HepG2 (cell line): ENCODE results near the gene SESN1. TPM values are rescaled to one million over a fixed set of nuclear protein-coding genes. Genes with fewer than 3 reads are reported as not detected.

Experiments
- BORCS8-MEF2B ChIP-seq: sonication (generic); formaldehyde crosslinking; IDR thresholded peaks from 2 replicates; pipeline ENCODE4 v1.8.0; 2022; ENCODE audit warnings: mild to moderate bottlenecking, missing genetic modification reagents
- ELF1 ChIP-seq: sonication (generic); formaldehyde crosslinking; IDR thresholded peaks from 2 replicates; pipeline ENCODE4 v1.4.0; 2020; ENCODE audit warnings: missing genetic modification reagents
- GTF2F1 ChIP-seq: fragments of 150-350 bp; IDR thresholded peaks from 2 replicates; pipeline ENCODE4 v1.6.1; 2014; ENCODE audit warnings: low read length
- KLF9 ChIP-seq: IDR thresholded peaks from 2 replicates; pipeline ENCODE4 v1.6.1; 2016; ENCODE audit warnings: low read depth
- NR2F6 ChIP-seq, 2 experiments: IDR thresholded peaks; 2 replicates each; pipeline ENCODE4 v1.6.1; 2016; ENCODE audit warnings: antibody characterized with exemption in 1 of 2, mild to moderate bottlenecking in 1 of 2
- SRSF4 ChIP-seq: fragments of 200-400 bp; formaldehyde crosslinking; IDR thresholded peaks from one replicate; pipeline ENCODE4 v1.6.1; 2018; ENCODE audit warnings: mild to moderate bottlenecking, low read depth, low read length, moderate library complexity; ENCODE audit not compliant: poor library complexity, severe bottlenecking
- ZBTB7A ChIP-seq: sonication (generic); formaldehyde crosslinking; IDR thresholded peaks from 2 replicates; pipeline ENCODE4 v1.8.0; 2022; ENCODE audit warnings: mild to moderate bottlenecking, missing genetic modification reagents
- ZNF256 ChIP-seq: sonication (generic); formaldehyde crosslinking; conservative IDR thresholded peaks from 2 replicates; pipeline ENCODE4 v1.4.0; 2020; ENCODE audit warnings: missing genetic modification reagents
- ZNF263 ChIP-seq: sonication (generic); formaldehyde crosslinking; IDR thresholded peaks from 2 replicates; pipeline ENCODE4 v1.4.0; 2020; ENCODE audit warnings: missing genetic modification reagents
- ZNF382 ChIP-seq: sonication (generic); formaldehyde crosslinking; IDR thresholded peaks from 2 replicates; pipeline ENCODE4 v1.5.0; 2020; ENCODE audit warnings: missing genetic modification reagents, mild to moderate bottlenecking, borderline replicate concordance
- ZNF530 ChIP-seq: sonication (generic); formaldehyde crosslinking; IDR thresholded peaks from 2 replicates; pipeline ENCODE4 v1.5.0; 2020; ENCODE audit warnings: low read depth, mild to moderate bottlenecking, missing genetic modification reagents
- ZNF720 ChIP-seq: sonication (generic); formaldehyde crosslinking; IDR thresholded peaks from 2 replicates; pipeline ENCODE4 v1.4.0; 2020; ENCODE audit warnings: missing genetic modification reagents
- polyA plus RNA-seq, 8 experiments: library from polyadenylated mRNA; depleted of rRNA in 3 of 8; stranded (reverse) in 7 of 8; unstranded in 1 of 8; fragments of >200 nt; fragmentation: Illumina TruSeq in 4 of 8; extraction: Trizol in 4 of 8; gene quantifications; 2 replicates each; pipeline versions ENCODE4 v1.2.1 to v1.2.3, GENCODE V29; 2011 to 2016; ENCODE audit warnings: low read depth in 4 of 8, missing spikeins in 1 of 8, mixed read lengths in 1 of 8; ENCODE audit not compliant: insufficient read depth in 1 of 8
- total RNA-seq, 5 experiments: library from RNA; depleted of rRNA; stranded (reverse); fragments of >200 nt; fragmentation: Illumina TruSeq; extraction: Trizol; gene quantifications; 2 replicates each; pipeline ENCODE4 v1.2.3, GENCODE V29; 2016; ENCODE audit warnings: low read depth in 1 of 5
- TF ChIP-seq, protein P1 (sequence below): sonication (generic); formaldehyde crosslinking; IDR thresholded peaks from 2 replicates; pipeline ENCODE4 v1.8.0; 2022; ENCODE audit warnings: missing genetic modification reagents, mild to moderate bottlenecking, inconsistent platforms, borderline replicate concordance
- TF ChIP-seq, protein P2 (sequence below): sonication (generic); formaldehyde crosslinking; IDR thresholded peaks from 2 replicates; pipeline ENCODE4 v1.8.0; 2022; ENCODE audit warnings: mild to moderate bottlenecking, missing genetic modification reagents, moderate library complexity
- TF ChIP-seq, protein P3 (sequence below): sonication (generic); formaldehyde crosslinking; IDR thresholded peaks from 2 replicates; pipeline ENCODE4 v1.9.0; 2021; ENCODE audit warnings: missing genetic modification reagents, mild to moderate bottlenecking, borderline replicate concordance
- TF ChIP-seq, protein P4 (sequence below): sonication (generic); formaldehyde crosslinking; IDR thresholded peaks from 2 replicates; pipeline ENCODE4 v1.5.1; 2020; ENCODE audit warnings: mild to moderate bottlenecking, missing genetic modification reagents, borderline replicate concordance
- TF ChIP-seq, protein P5 (sequence below): sonication (generic); formaldehyde crosslinking; IDR thresholded peaks from 2 replicates; pipeline ENCODE4 v1.9.0; 2021; ENCODE audit warnings: missing genetic modification reagents, borderline replicate concordance
- TF ChIP-seq, protein P6 (sequence below): sonication (generic); formaldehyde crosslinking; IDR thresholded peaks from 2 replicates; pipeline ENCODE4 v1.8.1; 2023; ENCODE audit warnings: mild to moderate bottlenecking, missing genetic modification reagents, borderline replicate concordance
- TF ChIP-seq, protein P7 (sequence below): sonication (generic); formaldehyde crosslinking; IDR thresholded peaks from 2 replicates; pipeline ENCODE4 v1.4.0; 2020; ENCODE audit warnings: missing genetic modification reagents
- TF ChIP-seq, protein P8 (sequence below): sonication (generic); formaldehyde crosslinking; IDR thresholded peaks from 2 replicates; pipeline ENCODE4 v1.9.0; 2021; ENCODE audit warnings: missing genetic modification reagents, mild to moderate bottlenecking, borderline replicate concordance

SESN1 gene
- total and polyA plus RNA-seq, 2 of the 13 experiments (the other 11 are each of a cell fraction or from before 2014, with no cell fraction given), result 24.9 to 44.7 TPM

DNA sequence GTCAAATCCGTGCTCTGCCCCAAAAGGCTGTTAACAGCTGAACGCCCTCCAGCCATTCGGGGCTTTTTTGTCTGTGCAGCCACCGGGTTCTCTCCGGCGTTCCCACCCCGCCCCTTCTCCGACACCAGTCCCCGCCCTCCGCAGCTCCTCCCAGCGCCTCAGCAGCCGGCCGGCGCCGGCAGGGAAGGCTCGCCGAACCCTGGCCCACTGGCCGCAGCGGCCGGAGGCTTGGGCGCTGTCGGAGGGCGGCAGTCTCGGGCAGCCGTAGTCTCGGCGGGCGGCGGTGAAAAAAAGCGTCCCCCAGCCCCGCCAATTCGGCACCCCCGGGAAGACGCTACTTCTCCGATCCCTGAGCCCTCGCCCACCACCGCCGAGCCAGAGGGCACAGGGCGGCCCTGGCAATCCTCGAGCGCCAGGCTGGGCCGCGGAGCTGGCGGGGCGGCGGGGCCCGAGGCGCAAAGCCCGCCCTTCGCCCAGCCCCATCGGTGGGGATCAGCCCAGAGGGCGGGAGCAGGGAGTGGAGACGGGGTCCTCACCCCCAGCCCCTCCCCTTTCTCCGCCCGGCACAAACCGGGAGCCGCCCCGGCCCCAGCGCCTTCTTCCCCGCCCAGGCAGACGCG lies at the start of gene SESN1 (continued):
- TF ChIP-seq, protein P1, sequence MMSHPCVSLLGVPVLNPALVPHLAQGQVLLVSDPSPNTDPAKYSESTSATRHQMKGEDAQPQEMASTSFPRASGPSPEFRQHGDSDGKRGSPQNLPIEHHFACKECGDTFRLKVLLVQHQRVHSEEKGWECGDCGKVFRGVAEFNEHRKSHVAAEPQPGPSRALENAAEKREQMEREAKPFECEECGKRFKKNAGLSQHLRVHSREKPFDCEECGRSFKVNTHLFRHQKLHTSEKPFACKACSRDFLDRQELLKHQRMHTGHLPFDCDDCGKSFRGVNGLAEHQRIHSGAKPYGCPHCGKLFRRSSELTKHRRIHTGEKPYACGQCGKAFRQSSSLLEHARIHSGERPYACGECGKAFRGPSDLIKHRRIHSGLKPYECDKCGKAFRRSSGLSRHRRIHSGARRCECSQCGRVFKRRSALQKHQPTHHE, result peak; percentile 44; the same call in 1 of the 2 replicates
- TF ChIP-seq, protein P2, sequence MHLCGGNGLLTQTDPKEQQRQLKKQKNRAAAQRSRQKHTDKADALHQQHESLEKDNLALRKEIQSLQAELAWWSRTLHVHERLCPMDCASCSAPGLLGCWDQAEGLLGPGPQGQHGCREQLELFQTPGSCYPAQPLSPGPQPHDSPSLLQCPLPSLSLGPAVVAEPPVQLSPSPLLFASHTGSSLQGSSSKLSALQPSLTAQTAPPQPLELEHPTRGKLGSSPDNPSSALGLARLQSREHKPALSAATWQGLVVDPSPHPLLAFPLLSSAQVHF (CRISPR knock-in tag), result no peak
- TF ChIP-seq BORCS8-MEF2B (CRISPR knock-in tag), result peak; percentile 87; the same call in 1 of the 2 replicates
- no peak for TF ChIP-seq ZNF382 (CRISPR knock-in tag)
- TF ChIP-seq, protein P3, sequence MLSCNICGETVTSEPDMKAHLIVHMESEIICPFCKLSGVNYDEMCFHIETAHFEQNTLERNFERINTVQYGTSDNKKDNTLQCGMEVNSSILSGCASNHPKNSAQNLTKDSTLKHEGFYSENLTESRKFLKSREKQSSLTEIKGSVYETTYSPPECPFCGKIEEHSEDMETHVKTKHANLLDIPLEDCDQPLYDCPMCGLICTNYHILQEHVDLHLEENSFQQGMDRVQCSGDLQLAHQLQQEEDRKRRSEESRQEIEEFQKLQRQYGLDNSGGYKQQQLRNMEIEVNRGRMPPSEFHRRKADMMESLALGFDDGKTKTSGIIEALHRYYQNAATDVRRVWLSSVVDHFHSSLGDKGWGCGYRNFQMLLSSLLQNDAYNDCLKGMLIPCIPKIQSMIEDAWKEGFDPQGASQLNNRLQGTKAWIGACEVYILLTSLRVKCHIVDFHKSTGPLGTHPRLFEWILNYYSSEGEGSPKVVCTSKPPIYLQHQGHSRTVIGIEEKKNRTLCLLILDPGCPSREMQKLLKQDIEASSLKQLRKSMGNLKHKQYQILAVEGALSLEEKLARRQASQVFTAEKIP, result no peak
- no peak for TF ChIP-seq ZNF263 (CRISPR knock-in tag)
- TF ChIP-seq ZNF530 (CRISPR knock-in tag), result no peak
- TF ChIP-seq ZBTB7A (CRISPR knock-in tag), result peak; percentile 86; the same call in 1 of the 2 replicates
- TF ChIP-seq, protein P4, sequence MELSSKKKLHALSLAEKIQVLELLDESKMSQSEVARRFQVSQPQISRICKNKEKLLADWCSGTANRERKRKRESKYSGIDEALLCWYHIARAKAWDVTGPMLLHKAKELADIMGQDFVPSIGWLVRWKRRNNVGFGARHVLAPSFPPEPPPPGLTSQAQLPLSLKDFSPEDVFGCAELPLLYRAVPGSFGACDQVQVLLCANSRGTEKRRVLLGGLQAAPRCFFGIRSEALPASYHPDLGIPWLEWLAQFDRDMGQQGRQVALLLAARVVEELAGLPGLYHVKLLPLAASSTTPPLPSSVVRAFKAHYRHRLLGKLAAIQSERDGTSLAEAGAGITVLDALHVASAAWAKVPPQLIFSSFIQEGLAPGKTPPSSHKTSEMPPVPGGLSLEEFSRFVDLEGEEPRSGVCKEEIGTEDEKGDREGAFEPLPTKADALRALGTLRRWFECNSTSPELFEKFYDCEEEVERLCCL, result no peak
- no peak for TF ChIP-seq NR2F6 (IDR thresholded peaks at IDR 0.05)
- peak; percentile 6; the same call in 1 of the 2 replicates for TF ChIP-seq NR2F6 (CRISPR knock-in tag; IDR thresholded peaks at IDR 0.05)
- TF ChIP-seq SRSF4, result no peak
- TF ChIP-seq, protein P5, sequence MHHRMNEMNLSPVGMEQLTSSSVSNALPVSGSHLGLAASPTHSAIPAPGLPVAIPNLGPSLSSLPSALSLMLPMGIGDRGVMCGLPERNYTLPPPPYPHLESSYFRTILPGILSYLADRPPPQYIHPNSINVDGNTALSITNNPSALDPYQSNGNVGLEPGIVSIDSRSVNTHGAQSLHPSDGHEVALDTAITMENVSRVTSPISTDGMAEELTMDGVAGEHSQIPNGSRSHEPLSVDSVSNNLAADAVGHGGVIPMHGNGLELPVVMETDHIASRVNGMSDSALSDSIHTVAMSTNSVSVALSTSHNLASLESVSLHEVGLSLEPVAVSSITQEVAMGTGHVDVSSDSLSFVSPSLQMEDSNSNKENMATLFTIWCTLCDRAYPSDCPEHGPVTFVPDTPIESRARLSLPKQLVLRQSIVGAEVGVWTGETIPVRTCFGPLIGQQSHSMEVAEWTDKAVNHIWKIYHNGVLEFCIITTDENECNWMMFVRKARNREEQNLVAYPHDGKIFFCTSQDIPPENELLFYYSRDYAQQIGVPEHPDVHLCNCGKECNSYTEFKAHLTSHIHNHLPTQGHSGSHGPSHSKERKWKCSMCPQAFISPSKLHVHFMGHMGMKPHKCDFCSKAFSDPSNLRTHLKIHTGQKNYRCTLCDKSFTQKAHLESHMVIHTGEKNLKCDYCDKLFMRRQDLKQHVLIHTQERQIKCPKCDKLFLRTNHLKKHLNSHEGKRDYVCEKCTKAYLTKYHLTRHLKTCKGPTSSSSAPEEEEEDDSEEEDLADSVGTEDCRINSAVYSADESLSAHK (CRISPR knock-in tag), result no peak
- 0 out of 2 replicates have a peak, but pooled peaks have one; percentile 23 for TF ChIP-seq ZNF720 (CRISPR knock-in tag)
- TF ChIP-seq GTF2F1, result no peak
- TF ChIP-seq, protein P6, sequence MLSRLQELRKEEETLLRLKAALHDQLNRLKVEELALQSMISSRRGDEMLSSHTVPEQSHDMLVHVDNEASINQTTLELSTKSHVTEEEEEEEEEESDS, result no peak
- TF ChIP-seq, protein P7, sequence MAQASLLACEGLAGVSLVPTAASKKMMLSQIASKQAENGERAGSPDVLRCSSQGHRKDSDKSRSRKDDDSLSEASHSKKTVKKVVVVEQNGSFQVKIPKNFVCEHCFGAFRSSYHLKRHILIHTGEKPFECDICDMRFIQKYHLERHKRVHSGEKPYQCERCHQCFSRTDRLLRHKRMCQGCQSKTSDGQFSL (CRISPR knock-in tag), result no peak
- TF ChIP-seq KLF9 (CRISPR knock-in tag), result no peak
- TF ChIP-seq ZNF256 (CRISPR knock-in tag), result no peak
- TF ChIP-seq, protein P8, sequence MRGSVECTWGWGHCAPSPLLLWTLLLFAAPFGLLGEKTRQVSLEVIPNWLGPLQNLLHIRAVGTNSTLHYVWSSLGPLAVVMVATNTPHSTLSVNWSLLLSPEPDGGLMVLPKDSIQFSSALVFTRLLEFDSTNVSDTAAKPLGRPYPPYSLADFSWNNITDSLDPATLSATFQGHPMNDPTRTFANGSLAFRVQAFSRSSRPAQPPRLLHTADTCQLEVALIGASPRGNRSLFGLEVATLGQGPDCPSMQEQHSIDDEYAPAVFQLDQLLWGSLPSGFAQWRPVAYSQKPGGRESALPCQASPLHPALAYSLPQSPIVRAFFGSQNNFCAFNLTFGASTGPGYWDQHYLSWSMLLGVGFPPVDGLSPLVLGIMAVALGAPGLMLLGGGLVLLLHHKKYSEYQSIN (CRISPR knock-in tag), result no peak
- TF ChIP-seq ELF1 (CRISPR knock-in tag), result no peak
